Ovary (tissue), 9 donors: ENCODE data around the gene USH2A. TPM values are rescaled to one million over a fixed set of nuclear protein-coding genes. Genes with fewer than 3 reads are reported as not detected.

ENCODE experiments used
- DNase-seq, 5 donors: peaks; one replicate each; pipeline ENCODE4 v3.0.0-alpha.2; 2019 to 2020
- H3K27ac ChIP-seq, 2 donors: fragments of 200-600 bp; one replicate each; pipeline versions ENCODE4 v1.5.1 to v1.8.0; 2019 to 2022
- H3K27me3 ChIP-seq: fragments of 200-600 bp; one replicate; pipeline ENCODE4 v1.8.0; 2022
- H3K36me3 ChIP-seq: fragments of 200-600 bp; sonication (generic); one replicate; pipeline ENCODE4 v1.5.1; 2019
- H3K4me1 ChIP-seq: one replicate; pipeline ENCODE4 v1.8.1; 2013; ENCODE audit warnings: mild to moderate bottlenecking, moderate library complexity; ENCODE audit not compliant: insufficient read depth
- H3K4me3 ChIP-seq: fragments of 200-600 bp; sonication (generic); one replicate; pipeline ENCODE4 v1.5.1; 2017
- H3K9me3 ChIP-seq, 2 donors: fragments of 200-600 bp in 1 of 2; sonication (generic) in 1 of 2; one replicate each; pipeline versions ENCODE4 v1.5.1 to v1.8.1; 2013 to 2019; ENCODE audit warnings: mild to moderate bottlenecking in 1 of 2, moderate library complexity in 1 of 2
- EP300 ChIP-seq: sonication (generic); formaldehyde crosslinking; IDR thresholded peaks from one replicate; pipeline ENCODE4 v1.6.1; 2017; ENCODE audit warnings: antibody characterized with exemption
- POLR2A ChIP-seq: fragments of 450-650 bp; IDR thresholded peaks from one replicate; pipeline ENCODE4 v1.6.1; 2017; ENCODE audit warnings: antibody characterized with exemption, mild to moderate bottlenecking, moderate library complexity
- WGBS, 3 donors: extraction: QIAGEN DNeasy Blood & Tissue Kit in 1 of 3; methylation state at CpG; one replicate each; pipeline versions ENCODE4 v1.1.5 to v1.1.7; 2013 to 2017; 5-methylcytosine and 5-hydroxymethylcytosine counted together
- intact Hi-C, 4 donors: fragments of 100-400 bp; cut with DNase I; formaldehyde crosslinking; loops; one replicate each; pipeline versions ENCODE4 v1.11.0 to v1.15.1; 2022 to 2023
- polyA plus RNA-seq, 2 donors: library from polyadenylated mRNA; stranded (reverse); fragments of 200-250 nt in 1 of 2; fragments of 350-450 nt in 1 of 2; fragmentation: Illumina TruSeq in 1 of 2; extraction: RNeasy Lipid Tissue Mini Kit (QIAGEN cat#74804) in 1 of 2; gene quantifications; one replicate each; pipeline ENCODE4 v1.2.3, GENCODE V29; 2013 to 2014
- total RNA-seq, 7 donors: library from RNA; depleted of rRNA in 2 of 7; stranded (reverse); fragments of >200 nt in 2 of 7; fragmentation: NEBNext Ultra II Directional in 3 of 7; extraction: Animal tissue kit (Norgen Biotek cat#: 25700) in 3 of 7; gene quantifications; one replicate each; pipeline versions ENCODE4 v1.1.0 to v1.2.4, GENCODE V29; 2016 to 2023
- TF ChIP-seq, protein P1 (sequence below), 3 donors: fragments of 450-650 bp in 2 of 3; fragments of 200-600 bp in 1 of 3; IDR thresholded peaks; one replicate each; pipeline versions ENCODE4 v1.5.1 to v1.8.0; 2016 to 2022; ENCODE audit warnings: antibody characterized with exemption in 3 of 3, mild to moderate bottlenecking in 1 of 3
- donor health status: DM: no; HTN: no; CAD: no; lungs with moderate emphysema.
- donor health status: DM: no; HTN: no; CAD: no.
- donor health status: Bipolar disorder and iron deficiency.
- donor health status: DM: yes; HTN: yes; CAD: no.
- donor health status: DM: no; HTN: no; CAD: no.
- donor health status: DM: yes; HTN: yes; CAD: no.

USH2A gene
- total and polyA plus RNA-seq, 9 donors = 0.01 to 0.11 TPM; not detected in 7

DNA sequence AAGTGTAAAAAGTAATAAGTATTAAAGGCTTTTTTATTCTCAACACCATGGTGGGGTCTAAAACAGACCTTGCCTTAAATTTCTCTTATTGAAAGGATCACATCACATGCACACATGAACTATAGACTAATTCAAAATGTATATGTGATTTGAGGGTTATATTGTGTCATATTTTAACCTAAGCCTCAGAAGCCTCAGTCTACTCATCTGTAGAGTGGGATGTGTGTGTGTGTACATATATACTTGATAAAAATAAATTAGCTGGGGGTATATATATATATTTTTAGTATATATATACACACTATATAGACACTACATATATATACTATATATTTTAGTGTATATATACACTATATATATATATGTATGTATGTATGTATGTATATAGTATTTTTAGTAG lies 797.3 kb downstream of the USH2A start:
- intact Hi-C loops = no loop called here
- H3K9me3 ChIP-seq = no peaks in the 10 kb centered on the region
- no peak overlapping the region for H3K27ac ChIP-seq
- H3K27me3 ChIP-seq = no peaks in the 10 kb centered on the region
- DNase-seq = no peak
- H3K4me1 ChIP-seq = no peaks in the 10 kb centered on the region
- H3K36me3 ChIP-seq = no peaks in the 10 kb centered on the region
- H3K4me3 ChIP-seq = no peak overlapping the region
- TF ChIP-seq, protein P1, sequence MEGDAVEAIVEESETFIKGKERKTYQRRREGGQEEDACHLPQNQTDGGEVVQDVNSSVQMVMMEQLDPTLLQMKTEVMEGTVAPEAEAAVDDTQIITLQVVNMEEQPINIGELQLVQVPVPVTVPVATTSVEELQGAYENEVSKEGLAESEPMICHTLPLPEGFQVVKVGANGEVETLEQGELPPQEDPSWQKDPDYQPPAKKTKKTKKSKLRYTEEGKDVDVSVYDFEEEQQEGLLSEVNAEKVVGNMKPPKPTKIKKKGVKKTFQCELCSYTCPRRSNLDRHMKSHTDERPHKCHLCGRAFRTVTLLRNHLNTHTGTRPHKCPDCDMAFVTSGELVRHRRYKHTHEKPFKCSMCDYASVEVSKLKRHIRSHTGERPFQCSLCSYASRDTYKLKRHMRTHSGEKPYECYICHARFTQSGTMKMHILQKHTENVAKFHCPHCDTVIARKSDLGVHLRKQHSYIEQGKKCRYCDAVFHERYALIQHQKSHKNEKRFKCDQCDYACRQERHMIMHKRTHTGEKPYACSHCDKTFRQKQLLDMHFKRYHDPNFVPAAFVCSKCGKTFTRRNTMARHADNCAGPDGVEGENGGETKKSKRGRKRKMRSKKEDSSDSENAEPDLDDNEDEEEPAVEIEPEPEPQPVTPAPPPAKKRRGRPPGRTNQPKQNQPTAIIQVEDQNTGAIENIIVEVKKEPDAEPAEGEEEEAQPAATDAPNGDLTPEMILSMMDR (IDR thresholded peaks at IDR 0.05) = no peak

DNA sequence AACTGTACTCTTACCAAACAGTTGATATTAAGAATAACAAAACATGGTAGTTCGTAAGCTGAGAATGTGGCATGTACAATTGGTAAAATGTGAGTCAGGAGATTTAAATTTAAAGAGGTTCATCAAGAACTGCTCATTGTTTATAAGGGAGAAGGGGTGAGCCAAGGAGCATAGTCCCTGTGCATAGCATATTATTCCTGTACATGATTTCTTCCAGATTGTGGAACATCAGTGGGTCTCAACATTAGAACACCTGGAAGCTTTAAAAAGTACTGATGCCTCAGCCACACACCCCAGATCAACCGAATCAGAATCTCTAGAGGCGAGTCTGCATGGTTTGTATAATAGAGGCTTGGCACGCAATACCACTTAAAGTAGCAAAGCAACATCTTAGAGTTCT lies 800.1 kb downstream of the USH2A start:
- no peaks in the 10 kb centered on the region for H3K4me1 ChIP-seq
- intact Hi-C loops = no loop called here
- no peak overlapping the region for H3K27ac ChIP-seq
- no peaks in the 10 kb centered on the region for H3K36me3 ChIP-seq
- DNase-seq = no peak
- TF ChIP-seq, protein P1 (IDR thresholded peaks at IDR 0.05) = no peak
- TF ChIP-seq EP300 (no peak), POLR2A (no peak)
- no peak overlapping the region for H3K4me3 ChIP-seq
- WGBS, 3 donors = 82 to 85% (median 85%) methylated on average over 4 of the region's 4 CpGs
- H3K9me3 ChIP-seq = no peaks in the 10 kb centered on the region
- no peaks in the 10 kb centered on the region for H3K27me3 ChIP-seq

DNA sequence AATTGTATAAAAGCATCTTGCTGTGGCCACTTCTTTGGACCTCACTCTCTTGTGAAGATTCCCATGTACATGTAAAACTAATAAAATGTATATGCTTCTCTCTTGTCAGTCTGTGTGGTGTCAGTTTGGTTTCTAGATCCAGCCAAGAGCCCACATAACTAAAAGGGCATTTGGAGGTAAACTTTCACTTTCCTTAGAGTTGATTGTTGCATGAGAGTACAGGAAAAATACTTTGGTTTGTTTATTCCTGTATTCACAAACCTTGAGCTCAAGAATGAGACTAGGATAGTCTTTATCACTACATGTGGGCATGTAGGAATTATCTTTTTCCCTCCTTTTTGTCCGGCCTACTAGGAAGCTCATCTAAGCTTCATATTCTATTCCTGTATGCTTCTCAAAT lies 805.3 kb downstream of the USH2A start:
- no peak for DNase-seq
- Histone ChIP-seq H3K27ac (no peak overlapping the region), H3K36me3 (no peaks in the 10 kb centered on the region), H3K9me3 (no peaks in the 10 kb centered on the region), H3K27me3 (no peaks in the 10 kb centered on the region), H3K4me3 (no peak overlapping the region), H3K4me1 (no peaks in the 10 kb centered on the region)
- intact Hi-C loops = no loop called here
- WGBS, 3 donors = 63 to 82% (median 67%) methylated on average over 1 of the region's 1 CpG
- TF ChIP-seq, protein P1 (IDR thresholded peaks at IDR 0.05) = no peak
- TF ChIP-seq POLR2A = no peak
- TF ChIP-seq EP300 = no peak

DNA sequence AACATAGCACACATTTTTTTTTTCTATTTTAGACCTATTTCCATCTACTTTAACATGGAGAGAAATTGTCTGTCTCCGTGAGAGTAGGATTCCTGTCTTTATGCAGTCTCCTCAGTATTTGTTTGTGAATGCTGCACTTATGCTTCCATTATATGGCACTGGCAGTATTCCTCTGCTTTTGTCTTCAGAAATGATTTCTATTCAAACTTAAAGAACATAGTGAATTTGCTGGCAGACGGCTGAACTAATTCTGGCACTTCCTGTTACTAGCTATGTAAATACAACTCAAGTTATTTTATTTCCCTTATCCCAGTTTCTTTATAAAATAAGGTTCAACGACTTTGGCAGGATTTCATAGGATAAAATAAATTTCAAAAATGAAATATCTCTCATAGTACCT lies 810.9 kb downstream of the USH2A start:
- intact Hi-C loops = no loop called here
- Histone ChIP-seq H3K36me3 (no peaks in the 10 kb centered on the region), H3K4me1 (no peaks in the 10 kb centered on the region), H3K27ac (no peak overlapping the region), H3K9me3 (no peaks in the 10 kb centered on the region), H3K27me3 (no peaks in the 10 kb centered on the region), H3K4me3 (no peak overlapping the region)
- TF ChIP-seq, protein P1 (IDR thresholded peaks at IDR 0.05) = no peak
- no peak for TF ChIP-seq POLR2A
- TF ChIP-seq EP300 = no peak
- DNase-seq = no peak
- WGBS, 3 donors = 7 to 24% (median 7%) methylated on average over 3 of the region's 3 CpGs

DNA sequence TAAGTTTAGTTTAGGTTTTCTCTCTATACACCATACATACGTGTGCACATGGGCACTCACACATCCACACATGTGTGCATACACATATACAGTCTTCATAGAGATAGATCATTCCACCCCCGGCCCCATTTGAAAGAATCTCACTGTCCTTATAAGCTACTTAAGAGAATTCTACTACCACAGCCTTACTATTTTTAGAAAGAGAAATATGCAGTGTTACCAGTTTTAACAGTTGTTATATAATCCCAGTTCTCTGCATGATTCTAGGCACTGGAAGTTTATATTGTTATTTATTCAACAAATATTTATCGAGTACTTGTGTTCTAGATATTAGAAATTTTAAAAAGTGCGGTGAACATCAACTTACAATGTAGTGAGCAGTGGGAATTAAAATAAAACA lies 814.6 kb downstream of the USH2A start:
- no peaks in the 10 kb centered on the region for H3K36me3 ChIP-seq
- TF ChIP-seq, protein P1 (IDR thresholded peaks at IDR 0.05) = no peak
- TF ChIP-seq POLR2A (no peak), EP300 (no peak)
- intact Hi-C loops = no loop called here

More for the DNA sequence above, 814.6 kb downstream of the USH2A start:
- no peaks in the 10 kb centered on the region for H3K4me1 ChIP-seq
- no peak overlapping the region for H3K4me3 ChIP-seq
- no peaks in the 10 kb centered on the region for H3K27me3 ChIP-seq
- 89 to 94% (median 90%) methylated on average over 4 of the region's 4 CpGs for WGBS, 3 donors
- no peak overlapping the region for H3K27ac ChIP-seq
- no peak for DNase-seq
- no peaks in the 10 kb centered on the region for H3K9me3 ChIP-seq
